CD4-positive, CD25-positive, alpha-beta regulatory T cell (primary cell): ENCODE results near the gene BAZ2B. TPM values are rescaled to one million over a fixed set of nuclear protein-coding genes. Genes with fewer than 3 reads are reported as not detected.
"Not testable (repeated sequence)": the region's sequence is repeated elsewhere in the genome, so short reads cannot be mapped to it uniquely, and the experiment has no call there.

Source experiments
- ATAC-seq, 2 donors: fragments of 150-1000 bp; cut with Tn5 transposase; one replicate each; pipeline ENCODE4 v1.10.0; 2021; ENCODE audit warnings: low read depth in 2 of 2, moderate number of reproducible peaks in 2 of 2, moderate library complexity in 1 of 2
- DNase-seq, 3 donors: peaks; one replicate each; pipeline versions ENCODE4 v3.0.0 to v3.0.0-alpha.2; 2012 to 2022; ENCODE audit warnings: mixed read lengths in 1 of 3
- H3K27ac ChIP-seq: one replicate; pipeline ENCODE4 v1.7.0; 2013; ENCODE audit warnings: mild to moderate bottlenecking, low read length; ENCODE audit not compliant: insufficient read depth, poor library complexity, severe bottlenecking
- H3K27me3 ChIP-seq: one replicate; pipeline ENCODE4 v1.7.0; 2013; ENCODE audit warnings: low read length; ENCODE audit not compliant: control insufficient read depth, insufficient read depth
- H3K36me3 ChIP-seq: one replicate; pipeline ENCODE4 v1.7.0; 2013; ENCODE audit warnings: mild to moderate bottlenecking, low read length, moderate library complexity; ENCODE audit not compliant: control insufficient read depth, insufficient read depth
- H3K4me1 ChIP-seq: 2 replicates; pipeline ENCODE4 v1.7.0; 2013; ENCODE audit warnings: mild to moderate bottlenecking, low read length; ENCODE audit not compliant: insufficient read depth, control insufficient read depth, poor library complexity, severe bottlenecking
- H3K4me3 ChIP-seq: one replicate; pipeline ENCODE4 v1.7.0; 2013; ENCODE audit warnings: low read depth, mild to moderate bottlenecking, low read length, moderate library complexity
- H3K9me3 ChIP-seq, 2 experiments: 1 replicate in 1 of 2; 2 replicates in 1 of 2; pipeline ENCODE4 v1.7.0; 2013; ENCODE audit warnings: low read length in 2 of 2, mild to moderate bottlenecking in 1 of 2, moderate library complexity in 1 of 2; ENCODE audit not compliant: control insufficient read depth in 2 of 2
- H3K27ac Mint-ChIP-seq, 3 donors: one replicate each; pipeline ENCODE4 v1.8.0; 2020 to 2022; ENCODE audit warnings: mild to moderate bottlenecking in 3 of 3, mixed read lengths in 3 of 3, moderate library complexity in 2 of 3
- H3K27me3 Mint-ChIP-seq: one replicate; pipeline ENCODE4 v1.8.0; 2022; ENCODE audit warnings: mild to moderate bottlenecking, mixed read lengths
- H3K36me3 Mint-ChIP-seq: one replicate; pipeline ENCODE4 v1.8.0; 2020; ENCODE audit warnings: mixed read lengths
- H3K4me1 Mint-ChIP-seq, 4 donors: one replicate each; pipeline ENCODE4 v1.8.0; 2020 to 2022; ENCODE audit warnings: mixed read lengths in 4 of 4, mild to moderate bottlenecking in 1 of 4
- H3K4me3 Mint-ChIP-seq, 4 donors: one replicate each; pipeline ENCODE4 v1.8.0; 2020 to 2022; ENCODE audit warnings: mild to moderate bottlenecking in 4 of 4, mixed read lengths in 4 of 4, moderate library complexity in 3 of 4
- H3K9me3 Mint-ChIP-seq, 7 donors: one replicate each; pipeline ENCODE4 v1.8.0; 2020 to 2022; ENCODE audit warnings: mixed read lengths in 7 of 7, mild to moderate bottlenecking in 3 of 7, moderate library complexity in 2 of 7
- polyA plus RNA-seq, 4 donors: library from polyadenylated mRNA; unstranded; fragments of 300-500 nt; fragmentation: Illumina TruSeq; gene quantifications; one replicate each; pipeline ENCODE4 v1.2.3, GENCODE V29; 2021
- total RNA-seq: library from RNA; stranded (reverse); gene quantifications from one replicate; pipeline ENCODE4 v1.2.3, GENCODE V29; 2022

The BAZ2B gene
- total and polyA plus RNA-seq, 5 donors from 2014 or later, result 7.8 to 39.6 (median 9.6) TPM

DNA sequence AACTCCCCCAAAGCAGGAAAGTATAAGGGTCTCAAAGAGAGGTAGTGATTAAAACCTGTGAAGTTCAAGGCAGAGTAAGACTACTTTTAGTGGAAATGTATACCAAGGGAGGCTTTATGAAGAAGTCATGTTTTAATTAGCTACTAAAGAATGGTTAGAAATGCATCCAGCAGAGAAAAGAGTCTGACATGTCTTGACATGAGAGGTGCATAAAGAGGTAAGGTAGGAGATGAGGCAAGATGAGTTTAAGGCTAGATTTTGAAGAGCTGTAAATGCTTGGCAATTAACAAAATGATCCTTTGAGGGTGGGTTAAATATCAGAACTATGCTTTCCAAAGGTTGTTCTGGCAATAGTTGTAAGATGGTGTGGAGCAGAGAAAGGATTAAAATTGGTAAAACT lies 241.1 kb downstream of the BAZ2B start:
- Histone ChIP-seq H3K4me1 (no peaks in the 10 kb centered on the region), H3K27ac (no peak overlapping the region), H3K4me3 (no peak overlapping the region), H3K27me3 (no peaks in the 10 kb centered on the region), H3K9me3 (no peaks in the 10 kb centered on the region), H3K36me3 (peaks cover 18% of the 10 kb centered on the region)
- H3K4me1 Mint-ChIP-seq, result peaks cover 0 to 7% (median 0%) of the 10 kb centered on the region in 4 donors
- no peak overlapping the region for H3K27ac Mint-ChIP-seq
- H3K36me3 Mint-ChIP-seq, result peaks cover 15% of the 10 kb centered on the region
- DNase-seq, result no peak
- ATAC-seq, result no peak
- no peaks in the 10 kb centered on the region for H3K27me3 Mint-ChIP-seq
- H3K4me3 Mint-ChIP-seq, result no peak overlapping the region
- peaks cover 0 to 3% (median 0%) of the 10 kb centered on the region in 7 donors for H3K9me3 Mint-ChIP-seq

DNA sequence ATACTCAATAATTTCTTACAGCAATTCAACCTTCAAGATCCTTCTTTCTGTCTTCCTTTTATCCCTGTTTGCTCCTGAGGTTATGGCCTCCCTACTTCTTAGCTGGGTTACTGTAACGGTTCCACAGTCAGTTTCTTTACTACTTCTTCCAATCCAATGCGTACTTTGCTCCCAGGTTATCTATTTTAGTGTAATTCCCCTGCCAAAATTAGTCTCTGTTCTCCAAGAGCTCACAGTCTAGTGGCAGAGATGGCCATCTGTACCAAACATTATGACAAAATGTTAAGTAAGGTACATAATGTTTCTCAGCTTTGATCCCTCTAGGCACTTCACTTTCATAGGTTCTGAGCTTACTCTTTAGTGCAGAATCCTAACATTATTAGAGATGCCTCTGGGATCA lies 244.8 kb downstream of the BAZ2B start:
- Histone ChIP-seq H3K27ac (no peak overlapping the region), H3K4me1 (no peaks in the 10 kb centered on the region), H3K36me3 (peaks cover 25% of the 10 kb centered on the region), H3K27me3 (no peaks in the 10 kb centered on the region), H3K4me3 (no peak overlapping the region), H3K9me3 (no peaks in the 10 kb centered on the region)
- Mint-ChIP-seq H3K27ac (no peak overlapping the region), H3K4me1 (peaks cover 0 to 7% (median 0%) of the 10 kb centered on the region in 4 donors), H3K4me3 (no peak overlapping the region), H3K27me3 (no peaks in the 10 kb centered on the region), H3K9me3 (peaks cover 0 to 3% (median 0%) of the 10 kb centered on the region in 7 donors), H3K36me3 (peaks cover 30% of the 10 kb centered on the region)
- DNase-seq, result no peak
- ATAC-seq, result no peak

DNA sequence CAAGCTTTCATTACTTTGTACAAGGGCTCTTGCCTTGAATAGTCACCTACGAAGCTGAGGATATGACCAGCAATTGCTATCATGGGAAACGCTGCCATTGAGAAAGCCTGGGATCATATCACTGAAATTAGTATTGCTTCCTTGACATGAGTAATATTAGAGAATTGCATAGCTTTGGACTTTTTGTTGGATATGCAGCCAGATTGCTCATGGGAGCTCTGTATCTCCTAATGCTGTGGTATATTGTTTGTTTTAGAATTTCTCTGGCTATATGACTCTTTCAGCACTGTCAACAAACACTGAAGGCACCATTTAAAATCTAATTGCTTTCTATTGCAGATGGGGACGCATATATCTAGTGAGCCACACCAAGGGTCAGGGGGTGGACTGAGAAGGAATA lies 249.8 kb downstream of the BAZ2B start:
- Mint-ChIP-seq H3K9me3 (peaks cover 0 to 4% (median 0%) of the 10 kb centered on the region in 7 donors), H3K27me3 (no peaks in the 10 kb centered on the region), H3K36me3 (peaks cover 50% of the 10 kb centered on the region), H3K4me1 (no peaks in the 10 kb centered on the region), H3K27ac (no peak overlapping the region), H3K4me3 (no peak overlapping the region)
- DNase-seq, result no peak
- H3K9me3 ChIP-seq, result peaks cover 0 to 3% of the 10 kb centered on the region in 2 experiments
- H3K36me3 ChIP-seq, result peaks cover 15% of the 10 kb centered on the region
- no peak overlapping the region for H3K4me3 ChIP-seq
- no peak overlapping the region for H3K27ac ChIP-seq
- H3K4me1 ChIP-seq, result no peaks in the 10 kb centered on the region
- ATAC-seq, result no peak
- H3K27me3 ChIP-seq, result no peaks in the 10 kb centered on the region

DNA sequence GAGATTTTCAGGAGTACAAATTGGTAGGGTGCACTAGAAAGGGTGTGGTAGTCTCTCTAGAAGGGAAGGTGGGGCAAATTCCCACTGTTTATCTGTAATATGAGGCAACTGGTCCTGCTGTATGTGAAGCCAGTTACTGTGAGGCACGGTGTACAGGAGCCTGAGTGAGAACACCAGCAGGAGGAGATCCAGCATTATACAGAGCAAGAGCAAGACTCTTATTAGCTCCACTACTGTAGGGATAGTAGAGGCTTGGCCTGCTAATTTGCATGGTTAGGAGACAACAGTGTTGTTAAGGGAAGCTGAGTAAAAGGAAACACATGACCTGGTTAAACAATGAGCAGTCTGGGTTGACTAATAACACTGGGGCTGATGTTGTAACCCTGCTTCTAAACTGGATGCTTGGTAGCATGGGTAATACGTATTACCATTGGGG lies 253.5 kb downstream of the BAZ2B start:
- Mint-ChIP-seq H3K4me1 (peaks cover 0 to 8% (median 1%) of the 10 kb centered on the region in 4 donors), H3K36me3 (peaks cover 38% of the 10 kb centered on the region), H3K27me3 (no peaks in the 10 kb centered on the region), H3K9me3 (peaks cover 0 to 4% (median 0%) of the 10 kb centered on the region in 7 donors), H3K27ac (no peak overlapping the region), H3K4me3 (no peak overlapping the region)
- ATAC-seq, result no peak
- peaks cover 0 to 3% of the 10 kb centered on the region in 2 experiments for H3K9me3 ChIP-seq
- H3K27me3 ChIP-seq, result no peaks in the 10 kb centered on the region
- H3K36me3 ChIP-seq, result peaks cover 6% of the 10 kb centered on the region
- H3K27ac ChIP-seq, result no peak overlapping the region
- DNase-seq, result no peak
- no peak overlapping the region for H3K4me3 ChIP-seq
- H3K4me1 ChIP-seq, result no peaks in the 10 kb centered on the region

DNA sequence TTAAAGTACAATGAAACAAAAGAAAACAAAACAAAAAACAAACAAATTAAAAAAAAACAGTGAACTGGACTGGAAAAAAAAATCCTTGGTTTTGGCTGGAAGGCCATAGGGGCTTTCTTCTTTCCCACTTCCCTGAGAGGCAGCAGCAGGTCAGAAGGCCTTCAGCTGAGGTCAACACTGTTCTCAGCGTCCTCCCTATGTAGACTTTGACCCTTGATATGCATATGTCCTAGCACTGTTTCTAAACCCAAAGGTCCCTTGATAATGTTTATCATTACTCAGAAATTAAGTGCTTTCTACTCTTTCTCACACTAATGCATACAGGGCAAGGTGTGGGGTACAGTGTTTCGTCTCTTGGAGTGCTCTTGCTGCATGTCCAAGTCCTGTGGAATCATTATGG lies 254.3 kb downstream of the BAZ2B start:
- peaks cover 0 to 8% (median 3%) of the 10 kb centered on the region in 4 donors for H3K4me1 Mint-ChIP-seq
- peaks cover 0 to 3% of the 10 kb centered on the region in 2 experiments for H3K9me3 ChIP-seq
- peaks cover 40% of the 10 kb centered on the region for H3K36me3 Mint-ChIP-seq
- no peak for ATAC-seq
- H3K27me3 Mint-ChIP-seq, result no peaks in the 10 kb centered on the region
- DNase-seq, result no peak
- H3K27ac Mint-ChIP-seq, result no peak overlapping the region
- peaks cover 6% of the 10 kb centered on the region for H3K36me3 ChIP-seq
- no peaks in the 10 kb centered on the region for H3K27me3 ChIP-seq
- no peaks in the 10 kb centered on the region for H3K4me1 ChIP-seq
- no peak overlapping the region for H3K4me3 Mint-ChIP-seq
- H3K27ac ChIP-seq, result no peak overlapping the region
- no peak overlapping the region for H3K4me3 ChIP-seq
- H3K9me3 Mint-ChIP-seq, result peaks cover 0 to 4% (median 0%) of the 10 kb centered on the region in 7 donors

DNA sequence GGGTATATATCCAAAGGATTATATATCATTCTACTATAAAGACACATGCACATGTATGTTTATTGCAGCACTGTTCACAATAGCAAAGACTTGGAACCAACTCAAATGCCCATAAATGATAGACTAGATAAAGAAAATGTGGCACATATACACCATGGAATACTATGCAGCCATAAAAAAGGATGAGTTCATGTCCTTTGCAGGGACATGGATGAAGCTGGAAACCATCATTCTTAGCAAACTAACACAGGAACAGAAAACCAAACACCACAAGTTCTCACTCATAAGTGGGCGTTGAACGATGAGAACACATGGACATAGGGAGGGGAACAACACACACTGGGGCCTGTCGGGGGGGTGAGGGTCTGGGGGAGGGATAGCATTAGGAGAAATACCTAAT lies 254.7 kb downstream of the BAZ2B start:
- H3K27ac ChIP-seq, H3K4me3 ChIP-seq, DNase-seq, H3K9me3 ChIP-seq, H3K27ac Mint-ChIP-seq, H3K4me1 ChIP-seq, H3K27me3 Mint-ChIP-seq, H3K4me1 Mint-ChIP-seq, H3K36me3 ChIP-seq, H3K9me3 Mint-ChIP-seq, ATAC-seq, H3K27me3 ChIP-seq, H3K4me3 Mint-ChIP-seq: not testable (repeated sequence)
- H3K36me3 Mint-ChIP-seq, result peaks cover 42% of the 10 kb centered on the region

DNA sequence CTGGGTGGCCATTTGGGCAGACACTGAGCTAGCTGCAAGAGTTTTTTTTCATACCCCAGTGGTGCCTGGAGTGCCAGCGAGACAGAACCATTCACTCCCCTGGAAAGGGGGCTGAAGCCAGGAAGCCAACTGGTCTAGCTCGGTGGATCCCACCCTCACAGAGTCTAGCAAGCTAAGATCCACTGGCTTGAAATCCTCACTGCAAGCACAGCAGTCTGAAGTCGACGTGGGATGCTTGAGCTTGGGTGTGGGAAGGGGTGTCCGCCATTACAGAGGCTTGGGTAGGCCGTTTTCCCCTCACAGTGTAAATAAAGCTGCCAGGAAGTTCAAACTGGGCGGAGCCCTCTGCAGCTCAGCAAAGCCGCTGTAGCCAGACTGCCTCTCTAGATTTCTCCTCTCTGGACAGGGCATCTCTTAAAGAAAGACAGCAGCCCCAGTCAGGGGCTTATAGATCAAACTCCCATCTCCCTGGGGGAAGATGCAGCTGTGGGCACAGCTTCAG lies 260.2 kb downstream of the BAZ2B start:
- H3K4me1 Mint-ChIP-seq, result peaks cover 0 to 8% (median 4%) of the 10 kb centered on the region in 4 donors
- no peak for ATAC-seq
- no peaks in the 10 kb centered on the region for H3K9me3 ChIP-seq
- no peaks in the 10 kb centered on the region for H3K4me1 ChIP-seq
- H3K27me3 ChIP-seq, result no peaks in the 10 kb centered on the region
- no peaks in the 10 kb centered on the region for H3K36me3 ChIP-seq
- no peak for DNase-seq
- H3K27ac Mint-ChIP-seq, result no peak overlapping the region
- no peak overlapping the region for H3K27ac ChIP-seq
- H3K36me3 Mint-ChIP-seq, result peaks cover 19% of the 10 kb centered on the region
- H3K4me3 ChIP-seq, result no peak overlapping the region
- no peaks in the 10 kb centered on the region for H3K9me3 Mint-ChIP-seq
- H3K4me3 Mint-ChIP-seq, result no peak overlapping the region
- H3K27me3 Mint-ChIP-seq, result no peaks in the 10 kb centered on the region

DNA sequence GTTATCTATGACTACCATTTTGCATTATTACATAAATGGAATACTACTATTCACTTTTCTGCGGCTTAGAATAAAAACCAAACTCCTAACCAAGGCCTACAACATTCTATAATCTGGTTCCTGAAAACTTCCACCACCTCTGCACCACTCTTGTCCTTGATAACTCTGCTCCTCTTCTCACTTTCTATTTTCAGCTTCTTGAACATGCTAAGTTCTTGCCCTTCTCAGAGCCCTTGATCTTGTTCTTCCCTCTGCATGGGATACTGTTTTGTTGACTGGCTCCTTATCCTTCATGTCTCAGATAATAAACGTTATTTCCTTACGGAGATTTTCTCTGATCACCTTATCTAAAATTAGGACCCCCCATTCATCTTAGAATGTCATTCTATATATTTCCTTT lies 264.4 kb downstream of the BAZ2B start:
- no peak for ATAC-seq
- Mint-ChIP-seq H3K36me3 (peaks cover 27% of the 10 kb centered on the region), H3K4me3 (no peak overlapping the region), H3K27ac (peak overlapping the region in 1 of 3 donors; percentile 18), H3K4me1 (peaks cover 0 to under 1% (median 0%) of the 10 kb centered on the region in 4 donors), H3K27me3 (no peaks in the 10 kb centered on the region), H3K9me3 (no peaks in the 10 kb centered on the region)
- H3K27me3 ChIP-seq, result no peaks in the 10 kb centered on the region
- no peak overlapping the region for H3K27ac ChIP-seq
- no peaks in the 10 kb centered on the region for H3K4me1 ChIP-seq
- no peak overlapping the region for H3K4me3 ChIP-seq
- H3K9me3 ChIP-seq, result no peaks in the 10 kb centered on the region
- H3K36me3 ChIP-seq, result peaks cover 13% of the 10 kb centered on the region
- no peak for DNase-seq
